OCI-LY1 (cell line): ENCODE measurements around the gene ADNP.

Source experiments
- H2AFZ ChIP-seq: fragments of 200-600 bp; sonication (generic), shearing (Covaris generic); 2 replicates; pipeline ENCODE4 v1.6.0; 2014; ENCODE audit warnings: antibody characterized with exemption, mild to moderate bottlenecking, low read length
- H3F3A ChIP-seq: fragments of 200-600 bp; sonication (generic), shearing (Covaris generic); 2 replicates; pipeline ENCODE4 v1.6.0; 2014; ENCODE audit warnings: mild to moderate bottlenecking, antibody characterized with exemption, low read length, moderate library complexity; ENCODE audit not compliant: insufficient read depth
- H3K27ac ChIP-seq: fragments of 200-600 bp; sonication (generic); 2 replicates; pipeline ENCODE4 v1.5.1; 2014; ENCODE audit warnings: low read length, mixed run types, mild to moderate bottlenecking, low read depth; ENCODE audit not compliant: poor library complexity, severe bottlenecking
- H3K27me3 ChIP-seq: fragments of 200-600 bp; sonication (generic); 2 replicates; pipeline ENCODE4 v1.6.0; 2014; ENCODE audit warnings: antibody characterized with exemption, mild to moderate bottlenecking, low read length, moderate library complexity; ENCODE audit not compliant: insufficient read depth
- H3K36me3 ChIP-seq: fragments of 200-600 bp; sonication (generic); 2 replicates; pipeline ENCODE4 v1.6.1; 2014; ENCODE audit warnings: mild to moderate bottlenecking, antibody characterized with exemption, low read length, moderate library complexity, mixed read lengths; ENCODE audit not compliant: insufficient read depth
- H3K4me1 ChIP-seq: fragments of 200-600 bp; sonication (generic); 2 replicates; pipeline ENCODE4 v1.5.1; 2014; ENCODE audit warnings: mild to moderate bottlenecking, low read length, moderate library complexity; ENCODE audit not compliant: insufficient read depth, severe bottlenecking
- H3K4me2 ChIP-seq: fragments of 200-600 bp; sonication (generic), shearing (Covaris generic); 2 replicates; pipeline ENCODE4 v1.6.1; 2014; ENCODE audit warnings: low read length
- H3K4me3 ChIP-seq: fragments of 200-600 bp; sonication (generic); 2 replicates; pipeline ENCODE4 v1.5.1; 2014; ENCODE audit warnings: low read length, low read depth, mild to moderate bottlenecking, mixed read lengths; ENCODE audit not compliant: poor library complexity, severe bottlenecking
- H3K79me2 ChIP-seq: fragments of 200-600 bp; shearing (Covaris generic); 2 replicates; pipeline ENCODE4 v1.6.1; 2016; ENCODE audit warnings: mixed run types, low read length, mixed read lengths; ENCODE audit not compliant: insufficient read depth
- H3K9ac ChIP-seq: fragments of 200-600 bp; sonication (generic), shearing (Covaris generic); 2 replicates; pipeline ENCODE4 v1.6.1; 2014; ENCODE audit warnings: mild to moderate bottlenecking, low read length, mixed read lengths
- H3K9me2 ChIP-seq: fragments of 200-600 bp; sonication (generic), shearing (Covaris generic); 2 replicates; pipeline ENCODE4 v1.6.1; 2014; ENCODE audit warnings: low read depth, mild to moderate bottlenecking, low read length, mixed read lengths
- H3K9me3 ChIP-seq: fragments of 200-600 bp; shearing (Covaris generic); 2 replicates; pipeline ENCODE4 v1.6.1; 2014; ENCODE audit warnings: low read length, mixed read lengths
- H4K20me1 ChIP-seq: fragments of 200-600 bp; sonication (generic), shearing (Covaris generic); 2 replicates; pipeline ENCODE4 v1.6.0; 2016; ENCODE audit warnings: mild to moderate bottlenecking, low read length; ENCODE audit not compliant: insufficient read depth
- EZH2 ChIP-seq: fragments of 200-600 bp; sonication (generic), shearing (Covaris generic); IDR thresholded peaks from 2 replicates; pipeline ENCODE4 v1.8.0; 2017; ENCODE audit warnings: borderline replicate concordance, mixed run types, mild to moderate bottlenecking, antibody characterized with exemption, low read length, moderate library complexity, mixed read lengths
- TF ChIP-seq, protein P1 (sequence below): fragments of 200-600 bp; sonication (generic), shearing (Covaris generic); IDR thresholded peaks from 2 replicates; pipeline ENCODE4 v1.5.1; 2017; ENCODE audit warnings: mild to moderate bottlenecking, antibody characterized with exemption, low read length, moderate library complexity, mixed read lengths

ADNP gene

GRCh38 chr20:50969435-50969834, 38.2 kb upstream of the ADNP start:
- Histone ChIP-seq H3K4me2 (no peak overlapping the region), H3K9me3 (no peaks in the 10 kb centered on the region), H3K4me3 (no peak overlapping the region), H3K27me3 (no peaks in the 10 kb centered on the region), H2AFZ (no peak overlapping the region), H3F3A (no peaks in the 10 kb centered on the region), H3K4me1 (no peaks in the 10 kb centered on the region), H3K79me2 (no peaks in the 10 kb centered on the region), H3K9ac (no peak overlapping the region), H3K9me2 (no peaks in the 10 kb centered on the region), H4K20me1 (no peaks in the 10 kb centered on the region), H3K27ac (no peak overlapping the region), H3K36me3 (no peaks in the 10 kb centered on the region)
- TF ChIP-seq, protein P1, sequence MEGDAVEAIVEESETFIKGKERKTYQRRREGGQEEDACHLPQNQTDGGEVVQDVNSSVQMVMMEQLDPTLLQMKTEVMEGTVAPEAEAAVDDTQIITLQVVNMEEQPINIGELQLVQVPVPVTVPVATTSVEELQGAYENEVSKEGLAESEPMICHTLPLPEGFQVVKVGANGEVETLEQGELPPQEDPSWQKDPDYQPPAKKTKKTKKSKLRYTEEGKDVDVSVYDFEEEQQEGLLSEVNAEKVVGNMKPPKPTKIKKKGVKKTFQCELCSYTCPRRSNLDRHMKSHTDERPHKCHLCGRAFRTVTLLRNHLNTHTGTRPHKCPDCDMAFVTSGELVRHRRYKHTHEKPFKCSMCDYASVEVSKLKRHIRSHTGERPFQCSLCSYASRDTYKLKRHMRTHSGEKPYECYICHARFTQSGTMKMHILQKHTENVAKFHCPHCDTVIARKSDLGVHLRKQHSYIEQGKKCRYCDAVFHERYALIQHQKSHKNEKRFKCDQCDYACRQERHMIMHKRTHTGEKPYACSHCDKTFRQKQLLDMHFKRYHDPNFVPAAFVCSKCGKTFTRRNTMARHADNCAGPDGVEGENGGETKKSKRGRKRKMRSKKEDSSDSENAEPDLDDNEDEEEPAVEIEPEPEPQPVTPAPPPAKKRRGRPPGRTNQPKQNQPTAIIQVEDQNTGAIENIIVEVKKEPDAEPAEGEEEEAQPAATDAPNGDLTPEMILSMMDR = no peak
- TF ChIP-seq EZH2 = no peak

- Histone ChIP-seq H3K4me1 (no peaks in the 10 kb centered on the region), H2AFZ (no peak overlapping the region), H3K36me3 (no peaks in the 10 kb centered on the region), H3K4me2 (no peak overlapping the region), H3F3A (no peaks in the 10 kb centered on the region), H4K20me1 (no peaks in the 10 kb centered on the region), H3K79me2 (no peaks in the 10 kb centered on the region), H3K27me3 (no peaks in the 10 kb centered on the region), H3K9ac (no peak overlapping the region), H3K9me3 (no peaks in the 10 kb centered on the region), H3K4me3 (no peak overlapping the region), H3K9me2 (no peaks in the 10 kb centered on the region), H3K27ac (no peak overlapping the region)
- no peak for TF ChIP-seq EZH2
- TF ChIP-seq, protein P1 = no peak
Observed at GRCh38 chr20:50968289-50968688, 37.1 kb upstream of the ADNP start.

DNA sequence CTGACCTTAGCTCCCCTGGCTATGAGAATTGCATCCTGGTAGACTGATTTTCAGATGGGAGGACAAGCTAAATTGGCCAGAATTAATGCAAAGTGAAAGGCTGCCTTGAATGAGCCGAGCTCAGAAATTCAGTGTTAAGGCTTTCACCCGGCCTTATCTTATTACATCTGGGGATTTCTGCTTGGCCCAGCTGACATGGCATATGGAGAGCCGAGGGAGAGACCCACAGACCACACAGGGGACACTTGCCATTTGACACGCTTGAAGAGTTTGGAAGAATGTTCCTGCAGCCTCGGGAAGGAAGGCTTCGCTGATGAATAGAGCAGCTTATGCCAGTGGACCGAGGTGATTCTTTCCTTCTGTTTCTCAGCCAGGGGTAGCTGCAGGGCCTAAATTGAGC, 36.3 kb upstream of the ADNP start:
- no peak overlapping the region for H3K4me2 ChIP-seq
- H3K9ac ChIP-seq = no peak overlapping the region
- no peak overlapping the region for H2AFZ ChIP-seq
- TF ChIP-seq, protein P1 = no peak
- no peak for TF ChIP-seq EZH2
- H3K9me2 ChIP-seq = no peaks in the 10 kb centered on the region
- H3K9me3 ChIP-seq = no peaks in the 10 kb centered on the region
- H3K79me2 ChIP-seq = no peaks in the 10 kb centered on the region
- no peaks in the 10 kb centered on the region for H4K20me1 ChIP-seq
- no peak overlapping the region for H3K27ac ChIP-seq
- no peak overlapping the region for H3K4me3 ChIP-seq
- H3K4me1 ChIP-seq = no peaks in the 10 kb centered on the region
- H3K36me3 ChIP-seq = no peaks in the 10 kb centered on the region
- H3F3A ChIP-seq = no peaks in the 10 kb centered on the region
- H3K27me3 ChIP-seq = no peaks in the 10 kb centered on the region
